ENCODE results near the gene UBL7.

The UBL7 gene

DNA sequence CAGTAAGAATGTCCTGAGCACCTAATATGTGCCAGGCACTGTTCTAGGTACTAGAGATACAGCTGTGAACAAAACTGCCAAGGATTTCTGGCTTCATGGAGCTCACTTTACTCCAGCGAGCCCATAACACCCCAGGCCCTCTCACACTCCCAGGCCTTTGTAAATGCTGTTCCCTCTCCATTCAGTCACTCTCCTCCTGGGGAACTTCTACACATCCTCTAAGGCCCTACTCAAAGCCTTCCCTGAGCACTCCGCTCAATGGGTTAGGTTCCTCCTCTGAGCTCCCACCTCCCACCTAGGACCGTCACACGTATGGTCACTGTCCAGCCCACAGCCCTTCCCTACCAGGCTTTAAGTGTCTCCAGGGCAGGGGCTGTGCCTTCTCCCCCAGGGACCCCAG is 54.4 kb downstream of the UBL7 start:
- no peak for FAIRE-seq

DNA sequence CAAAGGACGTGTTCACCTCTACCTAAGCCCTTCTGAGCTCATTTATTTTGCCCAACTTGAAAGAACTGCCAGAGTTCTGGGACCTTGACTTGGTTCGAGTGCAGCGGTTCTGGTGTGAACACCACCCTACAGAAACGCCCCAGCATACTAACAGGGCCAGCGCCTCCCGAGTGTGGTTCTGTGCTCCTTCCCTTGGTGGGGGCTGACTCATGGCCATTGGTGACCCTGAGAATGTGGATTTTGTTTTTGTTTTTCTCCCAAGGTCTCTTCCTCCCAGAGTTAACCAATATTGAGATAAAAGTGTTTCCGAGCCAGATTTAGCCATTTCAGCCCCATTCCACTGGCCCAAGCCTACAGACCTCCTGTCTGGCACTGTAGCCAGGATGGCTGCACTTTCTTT is 55.1 kb downstream of the UBL7 start:
- no peak for FAIRE-seq

DNA sequence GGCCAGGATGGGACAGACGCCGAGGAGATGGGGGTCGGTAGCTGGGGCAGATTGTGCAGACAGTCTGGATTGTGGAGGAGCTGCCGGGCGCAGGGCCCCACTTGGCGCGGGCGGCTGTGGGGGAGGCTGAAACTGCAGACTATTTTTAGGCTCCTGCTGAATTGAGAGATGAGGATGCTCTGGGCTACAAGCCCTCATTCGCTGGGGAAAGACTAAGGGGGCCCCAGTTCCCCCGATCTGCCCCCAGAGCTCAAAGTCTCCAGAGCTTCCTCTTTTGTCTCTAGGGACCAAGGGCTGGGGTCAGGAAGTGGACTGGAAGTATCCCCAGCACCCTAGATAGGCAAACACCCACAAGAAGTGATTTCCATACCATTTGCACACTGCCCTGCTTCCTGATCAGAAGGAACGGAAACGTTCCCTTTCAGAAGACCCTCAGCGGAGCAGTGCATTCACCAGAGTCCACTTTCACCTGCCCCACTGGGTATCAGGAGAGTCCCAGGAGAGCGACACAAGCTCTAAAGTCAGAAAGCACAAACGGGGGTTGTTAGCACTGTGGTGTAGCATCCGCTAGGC is 56.9 kb downstream of the UBL7 start:
- FAIRE-seq: no peak

DNA sequence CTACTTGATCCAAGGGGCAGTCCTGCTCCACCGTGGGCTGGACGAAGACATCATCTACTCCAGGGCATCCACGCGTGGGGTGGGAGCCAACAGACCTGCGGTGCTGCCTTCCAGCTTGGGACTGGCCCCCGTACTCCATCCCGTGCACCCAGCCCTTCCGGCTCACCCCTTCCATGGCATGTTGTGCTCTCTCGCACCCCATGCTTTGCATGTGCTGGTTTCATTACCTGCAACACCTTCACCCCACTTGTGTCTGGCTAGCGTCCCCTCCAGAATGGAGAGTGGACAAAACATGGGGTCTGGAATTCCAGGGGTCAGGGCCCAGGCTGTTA is 57.4 kb downstream of the UBL7 start:
- no peak for FAIRE-seq

DNA sequence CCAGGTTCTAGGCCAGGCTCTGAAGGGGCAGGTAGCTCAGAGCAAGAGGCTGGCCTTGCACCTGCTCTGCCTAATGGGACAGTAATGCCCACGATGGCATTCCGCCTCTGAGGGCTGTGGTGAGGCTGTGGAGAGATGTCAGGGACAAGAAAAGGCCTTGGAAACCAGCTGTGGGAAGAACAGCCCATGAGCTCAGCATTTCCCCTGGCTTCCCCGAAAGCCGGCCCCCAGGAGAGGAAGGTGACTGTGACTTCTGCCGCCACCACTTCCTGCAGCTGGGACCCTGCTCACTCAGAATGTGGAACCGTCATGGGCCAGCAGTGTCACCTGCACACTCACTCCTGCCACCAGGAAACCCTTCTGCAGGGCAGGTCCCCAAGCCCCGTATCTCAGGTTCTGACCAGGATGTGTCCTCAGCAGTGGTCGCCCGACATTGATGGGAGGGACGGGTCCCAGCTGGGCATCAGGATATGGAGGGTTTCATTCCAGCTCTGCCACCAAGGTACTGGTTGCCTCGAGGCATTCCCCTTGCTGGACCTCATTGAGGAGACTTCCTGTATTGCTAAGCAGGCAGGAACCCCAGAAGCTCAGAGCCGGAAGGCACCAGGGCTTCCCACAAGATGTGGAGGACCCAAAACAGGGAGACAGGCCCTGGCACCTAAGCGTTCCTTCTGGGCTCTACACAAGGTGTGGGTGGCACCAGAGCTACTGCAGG is 57.9 kb downstream of the UBL7 start:
- no peak for FAIRE-seq

DNA sequence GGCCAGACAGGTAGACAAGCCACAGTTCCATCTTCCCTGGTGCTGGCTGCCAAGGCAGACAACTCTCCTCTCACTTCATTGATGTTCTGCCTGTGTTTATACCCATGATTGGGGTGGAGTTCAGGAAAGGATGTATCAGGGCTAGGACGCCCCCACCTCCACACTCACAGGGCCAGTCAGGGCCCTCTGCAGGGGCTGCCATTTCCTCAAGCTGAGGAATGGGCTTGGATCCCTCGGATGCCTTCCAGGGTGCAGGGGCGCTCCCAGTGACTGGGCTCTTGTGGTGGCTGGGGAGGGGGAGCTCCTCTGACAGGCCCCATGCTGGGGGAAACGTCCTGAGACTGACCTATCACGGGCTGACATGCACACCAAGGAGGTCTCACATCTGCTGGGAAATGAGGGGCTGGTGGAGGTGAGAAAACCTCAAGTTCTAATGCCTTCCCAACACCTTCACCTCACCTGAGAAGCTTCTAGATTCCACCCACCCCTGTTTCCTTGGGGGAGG is 58.6 kb downstream of the UBL7 start:
- no peak for FAIRE-seq

DNA sequence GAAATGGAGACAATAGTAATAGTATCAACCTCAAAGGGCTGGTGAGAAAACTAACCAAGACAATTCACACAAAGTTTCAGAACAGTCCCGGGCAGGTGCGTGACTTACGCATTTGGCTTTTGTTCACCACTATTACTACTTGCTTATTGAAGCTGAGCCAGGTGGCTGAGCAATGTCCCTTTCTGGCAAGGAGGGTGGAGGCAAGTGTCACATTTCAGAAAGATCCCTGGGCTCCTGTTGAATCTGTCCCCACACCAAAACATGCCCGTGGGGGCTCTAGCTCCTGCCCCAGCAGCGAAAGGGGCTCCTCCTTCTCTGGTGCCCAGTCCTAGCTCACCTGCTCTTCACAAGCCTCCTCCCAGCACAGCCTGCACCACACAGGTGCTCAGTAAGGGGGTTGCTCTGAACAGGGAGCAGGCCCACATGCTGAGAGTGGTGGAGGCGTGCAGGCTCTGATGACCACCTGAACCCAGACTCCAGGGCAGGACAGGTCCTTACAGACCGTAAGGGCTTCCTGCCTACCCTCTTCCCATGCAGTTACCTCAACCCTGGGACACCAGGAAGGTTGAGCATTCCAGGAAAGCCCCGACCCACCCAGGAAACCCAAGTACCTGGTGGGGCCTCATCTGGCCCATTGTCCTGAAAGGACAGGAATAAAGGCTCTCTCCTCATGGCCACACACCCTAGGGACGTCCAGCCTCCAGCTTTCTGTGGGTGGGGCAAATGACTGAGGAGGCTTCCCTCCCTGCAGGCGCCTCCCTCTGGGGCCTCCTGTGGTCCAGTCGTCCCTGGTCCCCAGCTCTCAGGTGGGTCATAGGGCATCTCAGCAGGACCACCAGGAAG is 59.8 kb downstream of the UBL7 start:
- FAIRE-seq: no peak

DNA sequence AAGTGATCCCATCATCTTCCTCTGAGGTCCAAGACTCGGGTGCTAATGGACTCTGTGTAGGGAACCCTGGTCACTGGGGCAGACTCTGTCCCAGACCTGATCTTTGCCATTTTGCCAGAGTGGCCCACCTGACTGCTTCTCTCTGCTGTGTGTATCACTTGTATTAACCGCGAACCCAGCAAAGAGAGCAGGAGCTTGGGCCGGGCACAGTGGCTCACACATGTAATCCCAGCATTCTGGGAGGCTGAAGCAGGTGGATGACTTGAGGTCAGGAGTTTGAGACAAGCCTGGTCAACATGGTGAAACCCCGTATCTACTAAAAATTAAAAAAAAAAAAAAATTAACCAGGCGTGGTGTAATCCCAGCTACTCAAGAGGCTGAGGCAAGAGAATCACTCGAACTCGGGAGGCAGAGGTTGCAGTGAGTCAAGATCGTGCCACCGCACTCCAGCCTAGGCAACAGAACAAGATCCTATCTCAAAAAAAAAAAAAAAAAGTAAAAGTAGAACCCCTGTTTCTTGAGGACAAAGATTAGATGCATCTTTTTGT is 60.6 kb downstream of the UBL7 start:
- no peak for FAIRE-seq

DNA sequence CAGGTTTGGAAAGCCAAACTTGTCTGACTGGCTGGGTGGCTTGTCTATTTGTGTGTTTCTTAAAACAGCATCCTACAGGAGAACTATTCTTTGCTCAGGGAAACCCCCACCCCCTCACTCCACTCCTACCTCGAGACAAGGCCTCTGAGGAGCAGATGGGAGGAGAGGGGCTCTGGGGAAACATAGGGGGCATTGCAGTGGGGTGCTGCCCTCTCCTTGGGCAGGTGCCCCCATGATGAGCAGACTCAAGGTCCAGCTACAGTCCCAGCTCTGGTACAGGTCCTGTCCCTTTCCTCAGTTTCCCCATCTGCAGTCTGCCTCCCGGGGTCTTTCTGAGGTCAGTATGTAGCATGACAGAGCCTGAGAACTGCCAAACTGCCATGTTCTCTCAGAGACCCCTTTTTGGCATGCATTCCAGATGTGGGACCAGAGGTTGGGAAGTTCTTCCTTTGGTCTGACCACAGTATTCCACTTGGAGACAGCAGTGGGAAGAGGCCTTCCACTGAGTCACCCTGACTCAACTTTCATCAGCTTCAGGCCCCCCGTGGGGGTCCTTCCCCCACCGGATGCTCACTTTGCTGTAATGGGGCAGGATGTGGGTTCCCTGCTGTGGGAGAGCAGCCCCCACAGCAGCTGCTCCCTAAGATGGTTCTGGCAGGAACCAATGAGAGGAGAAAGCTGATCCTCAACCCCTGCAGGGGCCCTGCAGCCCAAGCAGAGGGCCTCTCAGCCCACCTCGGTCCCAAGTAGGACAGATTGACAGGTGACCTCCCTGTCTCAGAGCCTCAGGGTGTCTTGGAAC is 61.2 kb downstream of the UBL7 start:
- no peak for FAIRE-seq

DNA sequence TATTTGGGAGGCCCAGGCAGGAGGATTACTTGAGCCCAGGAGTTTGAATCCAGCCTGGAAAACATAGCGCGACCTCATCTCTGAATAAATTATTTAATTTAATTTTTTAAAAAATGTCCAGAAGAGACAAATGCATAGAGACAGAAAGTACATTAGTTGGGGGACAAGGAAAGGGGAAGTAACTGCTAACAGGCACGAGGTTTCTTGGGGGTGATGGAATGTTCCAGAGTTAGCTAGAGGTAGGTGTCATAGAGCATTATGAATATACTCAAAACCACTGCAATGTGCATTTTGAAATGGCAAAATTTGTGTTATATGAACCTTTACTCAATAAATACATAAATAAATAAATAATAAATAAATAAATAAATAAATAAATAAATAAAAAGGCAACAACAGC is 61.9 kb downstream of the UBL7 start:
- no peak for FAIRE-seq

DNA sequence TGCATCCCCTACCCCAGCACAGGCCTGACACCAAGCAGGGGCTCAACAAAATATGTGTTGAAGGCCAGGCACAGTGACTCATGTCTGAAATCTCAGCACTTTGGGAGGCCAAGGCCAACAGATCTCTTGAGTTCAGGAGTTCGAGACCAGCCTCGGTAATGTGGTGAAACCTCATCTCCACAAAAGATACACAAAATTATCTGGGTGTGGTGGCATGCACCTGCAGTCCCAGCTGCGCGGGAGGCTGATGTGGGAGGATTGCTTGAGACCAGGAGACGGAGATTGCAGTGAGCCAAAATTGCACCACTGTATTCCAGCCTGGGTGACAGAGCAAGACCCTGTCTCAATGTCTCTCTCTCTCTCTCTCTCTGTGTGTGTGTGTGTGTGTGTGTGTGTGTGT is 62.8 kb downstream of the UBL7 start:
- FAIRE-seq: no peak

DNA sequence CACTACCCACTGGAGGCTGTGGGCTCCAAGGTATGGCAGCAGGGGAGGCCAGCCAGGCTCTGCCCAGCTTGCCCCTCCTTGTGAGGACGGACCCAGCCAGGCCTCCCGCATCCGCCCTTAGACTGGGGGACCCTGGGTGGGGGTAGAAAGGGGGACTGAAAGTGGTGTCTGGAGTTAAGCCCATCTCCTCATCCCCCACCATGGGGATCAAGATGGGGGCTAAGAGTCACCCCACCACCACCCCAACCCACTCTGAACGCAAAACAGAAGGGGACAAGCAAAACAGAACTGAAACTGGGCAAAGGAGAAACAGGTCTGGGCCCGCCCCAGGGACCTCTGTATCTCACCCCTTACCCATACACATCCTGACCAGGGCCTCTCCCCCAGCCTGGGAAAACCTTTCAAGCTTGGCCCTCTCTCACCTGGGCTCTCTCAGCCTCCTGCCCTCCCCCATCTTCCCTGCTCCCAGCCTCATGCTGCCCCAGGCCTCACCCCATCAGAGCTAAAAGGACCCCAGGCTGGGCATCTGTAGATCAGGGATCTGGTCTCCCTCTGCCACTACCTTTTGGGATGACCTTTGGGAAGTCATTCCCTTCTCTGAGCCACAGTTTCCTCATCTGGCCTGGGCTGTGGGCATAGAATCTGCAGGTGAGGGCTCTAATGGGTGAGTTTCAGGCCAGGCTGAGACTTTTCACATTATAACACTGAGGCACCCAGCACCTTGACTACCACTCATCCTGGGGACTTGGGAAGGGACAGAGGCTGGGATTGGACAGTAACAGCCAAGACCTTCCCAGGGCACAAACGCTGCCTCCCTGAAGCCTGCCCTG is 63.5 kb downstream of the UBL7 start:
- no peak for FAIRE-seq

DNA sequence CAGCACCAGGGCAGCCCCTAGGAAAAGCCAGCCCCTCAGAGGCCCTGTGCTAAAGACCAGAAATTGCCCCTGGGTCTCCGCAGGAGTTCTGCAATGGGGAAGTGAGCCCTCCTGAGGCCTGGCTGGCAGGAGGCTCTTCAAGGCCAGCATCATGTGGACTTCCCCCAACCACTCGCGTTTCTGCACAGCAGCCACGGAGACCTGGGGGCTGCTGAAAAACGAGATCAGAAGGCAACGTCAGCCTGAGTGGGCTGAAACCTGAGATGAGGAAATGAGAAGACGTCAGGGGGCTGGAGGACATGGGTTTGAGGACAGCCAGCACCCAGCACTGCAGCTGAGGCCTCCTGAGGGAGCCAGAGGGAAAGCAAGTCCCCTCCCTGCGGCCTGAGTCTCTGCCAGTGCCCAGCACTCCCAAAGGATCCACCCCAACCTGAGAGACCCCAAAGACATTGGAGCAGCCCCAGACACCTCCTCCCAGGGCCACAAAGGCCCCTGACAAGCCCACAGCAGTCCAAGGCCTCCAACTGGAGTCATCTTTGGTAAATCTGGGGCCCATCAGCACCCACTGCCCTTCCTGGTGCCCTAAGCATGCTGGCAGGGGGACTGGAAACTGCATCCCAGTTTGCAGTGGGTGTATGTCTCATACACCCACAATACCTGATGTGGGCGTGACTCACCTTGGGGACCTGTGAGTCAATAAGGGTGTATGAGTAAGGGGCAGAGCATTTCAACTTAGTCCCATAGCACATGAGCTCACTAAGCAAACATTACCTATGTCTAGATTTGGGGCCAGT is 64.3 kb downstream of the UBL7 start:
- no peak for FAIRE-seq

DNA sequence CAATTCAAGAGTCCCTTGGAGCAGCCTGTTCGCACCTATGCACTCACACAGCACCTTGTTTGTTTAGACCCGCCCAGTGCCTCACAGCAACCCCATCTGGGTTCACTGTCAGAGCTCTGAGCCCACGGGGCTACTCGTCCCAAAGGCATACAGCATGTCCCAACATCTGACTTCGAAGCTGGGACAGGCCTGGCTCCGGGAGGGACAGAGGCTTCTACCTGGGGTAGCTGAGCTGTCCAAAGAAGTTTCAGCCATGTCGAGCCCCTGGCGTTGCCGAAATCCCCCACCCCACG is 64.9 kb downstream of the UBL7 start:
- FAIRE-seq: no peak

Data from TTC549 (cell line).